H9 (cell line): ENCODE measurements around the gene SIGLEC5. TPM values are rescaled to one million over a fixed set of nuclear protein-coding genes. Genes with fewer than 3 reads are reported as not detected.

ENCODE experiments used
- DNase-seq: peaks from one replicate; pipeline ENCODE4 v3.0.0-alpha.2; 2017
- H2AFZ ChIP-seq: one replicate; pipeline ENCODE4 v1.6.1; 2013; ENCODE audit warnings: mild to moderate bottlenecking, low read length, control low read depth, moderate library complexity
- H2AK5ac ChIP-seq: 2 replicates; pipeline ENCODE4 v1.6.1; 2013; ENCODE audit warnings: low read length, control low read depth, mixed read lengths; ENCODE audit not compliant: insufficient read length
- H2BK120ac ChIP-seq: one replicate; pipeline ENCODE4 v1.6.1; 2013; ENCODE audit warnings: low read depth, mild to moderate bottlenecking, low read length, control low read depth, inconsistent platforms; ENCODE audit not compliant: poor library complexity, severe bottlenecking
- H2BK12ac ChIP-seq: 2 replicates; pipeline ENCODE4 v1.6.1; 2013; ENCODE audit warnings: low read length, control low read depth, mixed read lengths, low read depth; ENCODE audit not compliant: insufficient read length
- H2BK15ac ChIP-seq: 2 replicates; pipeline ENCODE4 v1.6.1; 2013; ENCODE audit warnings: low read depth, low read length, control low read depth
- H2BK20ac ChIP-seq: one replicate; pipeline ENCODE4 v1.6.1; 2013; ENCODE audit warnings: low read depth, mild to moderate bottlenecking, low read length, control low read depth, inconsistent platforms; ENCODE audit not compliant: poor library complexity, severe bottlenecking
- H2BK5ac ChIP-seq: 2 replicates; pipeline ENCODE4 v1.6.1; 2013; ENCODE audit warnings: low read length, control low read depth, mixed read lengths; ENCODE audit not compliant: insufficient read length
- H3K14ac ChIP-seq: 2 replicates; pipeline ENCODE4 v1.6.1; 2013; ENCODE audit warnings: low read length, control low read depth; ENCODE audit not compliant: insufficient read depth
- H3K18ac ChIP-seq: 2 replicates; pipeline ENCODE4 v1.6.1; 2013; ENCODE audit warnings: low read depth, mild to moderate bottlenecking, mixed read lengths, low read length, control low read depth; ENCODE audit not compliant: insufficient read length
- H3K23ac ChIP-seq: 2 replicates; pipeline ENCODE4 v1.6.1; 2013; ENCODE audit warnings: low read length, control low read depth, mixed read lengths, low read depth; ENCODE audit not compliant: insufficient read length
- H3K23me2 ChIP-seq: 2 replicates; pipeline ENCODE4 v1.6.1; 2013; ENCODE audit warnings: low read depth, mild to moderate bottlenecking, mixed read lengths, low read length, control low read depth; ENCODE audit not compliant: insufficient read length, poor library complexity, severe bottlenecking
- H3K27ac ChIP-seq: 2 replicates; pipeline ENCODE4 v1.5.1; 2013; ENCODE audit warnings: low read length, control low read depth, mixed read lengths, low read depth; ENCODE audit not compliant: insufficient read length
- H3K27me3 ChIP-seq: 2 replicates; pipeline ENCODE4 v1.6.1; 2013; ENCODE audit warnings: low read length, control low read depth, inconsistent platforms; ENCODE audit not compliant: insufficient read depth
- H3K4ac ChIP-seq: 2 replicates; pipeline ENCODE4 v1.6.1; 2013; ENCODE audit warnings: low read depth, mild to moderate bottlenecking, control low read depth, inconsistent platforms, low read length, moderate library complexity
- H3K4me1 ChIP-seq: 2 replicates; pipeline ENCODE4 v1.6.1; 2013; ENCODE audit warnings: low read length, control low read depth, inconsistent platforms; ENCODE audit not compliant: insufficient read depth
- H3K4me2 ChIP-seq: 2 replicates; pipeline ENCODE4 v1.6.1; 2013; ENCODE audit warnings: low read length, control low read depth, mixed read lengths; ENCODE audit not compliant: insufficient read length, insufficient read depth
- H3K56ac ChIP-seq: 2 replicates; pipeline ENCODE4 v1.6.1; 2013; ENCODE audit warnings: low read depth, mild to moderate bottlenecking, mixed read lengths, low read length, control low read depth; ENCODE audit not compliant: insufficient read length
- H3K79me1 ChIP-seq: 2 replicates; pipeline ENCODE4 v1.6.1; 2013; ENCODE audit warnings: low read depth, mild to moderate bottlenecking, moderate library complexity, low read length, control low read depth, inconsistent platforms; ENCODE audit not compliant: insufficient read depth, poor library complexity, severe bottlenecking
- H3K79me2 ChIP-seq: 2 replicates; pipeline ENCODE4 v1.6.1; 2013; ENCODE audit warnings: low read length, control low read depth, inconsistent platforms; ENCODE audit not compliant: insufficient read depth
- H3K9ac ChIP-seq: 2 replicates; pipeline ENCODE4 v1.6.1; 2013; ENCODE audit warnings: low read length, control low read depth, mixed read lengths; ENCODE audit not compliant: insufficient read length; ENCODE audit errors: extremely low read depth
- H3K9me3 ChIP-seq: one replicate; pipeline ENCODE4 v1.6.1; 2013; ENCODE audit warnings: low read depth, low read length, inconsistent platforms; ENCODE audit not compliant: control insufficient read depth
- H3T11ph ChIP-seq: one replicate; pipeline ENCODE4 v1.6.1; 2013; ENCODE audit warnings: mild to moderate bottlenecking, low read length, control low read depth, inconsistent platforms
- H4K20me1 ChIP-seq: one replicate; pipeline ENCODE4 v1.6.1; 2013; ENCODE audit not compliant: control insufficient read depth, insufficient read length, insufficient read depth
- H4K5ac ChIP-seq: 2 replicates; pipeline ENCODE4 v1.6.1; 2013; ENCODE audit warnings: low read depth, mild to moderate bottlenecking, mixed read lengths, low read length, control low read depth; ENCODE audit not compliant: insufficient read length
- H4K8ac ChIP-seq: replicated peaks from 2 replicates; pipeline ENCODE4 v1.6.1; 2013; ENCODE audit warnings: low read length, control low read depth, mixed read lengths, low read depth; ENCODE audit not compliant: insufficient read length
- H4K91ac ChIP-seq: 2 replicates; pipeline ENCODE4 v1.6.1; 2013; ENCODE audit warnings: low read depth, mild to moderate bottlenecking, moderate library complexity, mixed read lengths, low read length, control low read depth; ENCODE audit not compliant: insufficient read length
- H3K27ac Mint-ChIP-seq, 3 experiments: 2 replicates in 2 of 3; 3 replicates in 1 of 3; pipeline ENCODE4 v1.8.0; 2020 to 2021; ENCODE audit warnings: mixed read lengths in 3 of 3, mild to moderate bottlenecking in 1 of 3, moderate library complexity in 1 of 3
- H3K27me3 Mint-ChIP-seq: 2 replicates; pipeline ENCODE4 v1.8.0; 2021; ENCODE audit warnings: low read depth, mild to moderate bottlenecking, moderate library complexity, mixed read lengths
- H3K36me3 Mint-ChIP-seq, 3 experiments: 2 replicates in 2 of 3; 3 replicates in 1 of 3; pipeline ENCODE4 v1.8.0; 2020 to 2021; ENCODE audit warnings: low read depth in 3 of 3, mixed read lengths in 3 of 3; ENCODE audit not compliant: insufficient read depth in 1 of 3
- H3K4me1 Mint-ChIP-seq, 2 experiments: 2 replicates each; pipeline ENCODE4 v1.8.0; 2020; ENCODE audit warnings: mixed read lengths in 2 of 2
- H3K4me3 Mint-ChIP-seq, 2 experiments: 2 replicates in 1 of 2; 3 replicates in 1 of 2; pipeline ENCODE4 v1.8.0; 2020 to 2021; ENCODE audit warnings: mild to moderate bottlenecking in 2 of 2, mixed read lengths in 2 of 2, moderate library complexity in 1 of 2
- H3K9me3 Mint-ChIP-seq, 2 experiments: 2 replicates in 1 of 2; 3 replicates in 1 of 2; pipeline ENCODE4 v1.8.0; 2020; ENCODE audit warnings: mild to moderate bottlenecking in 2 of 2, mixed read lengths in 2 of 2, moderate library complexity in 1 of 2
- WGBS: extraction: QIAGEN DNeasy Blood & Tissue Kit; methylation state at CpG from one replicate; pipeline ENCODE4 v1.1.7; 2013; ENCODE audit warnings: missing lambda C conversion rate, low lambda C conversion rate, mixed read lengths; ENCODE audit not compliant: insufficient read length; ENCODE audit errors: extremely low coverage; 5-methylcytosine and 5-hydroxymethylcytosine counted together
- total RNA-seq: library from RNA; stranded (reverse); gene quantifications from 2 replicates; pipeline ENCODE4 v1.2.1, GENCODE V29; 2021
- TF ChIP-seq, protein P1 (sequence below): fragments of 200-600 bp; sonication (generic); conservative IDR thresholded peaks from 3 replicates; pipeline ENCODE4 v1.8.0; 2021; ENCODE audit warnings: antibody characterized with exemption, mild to moderate bottlenecking

The SIGLEC5 gene
- total RNA-seq, 1 experiment from 2014 or later, result not detected

DNA sequence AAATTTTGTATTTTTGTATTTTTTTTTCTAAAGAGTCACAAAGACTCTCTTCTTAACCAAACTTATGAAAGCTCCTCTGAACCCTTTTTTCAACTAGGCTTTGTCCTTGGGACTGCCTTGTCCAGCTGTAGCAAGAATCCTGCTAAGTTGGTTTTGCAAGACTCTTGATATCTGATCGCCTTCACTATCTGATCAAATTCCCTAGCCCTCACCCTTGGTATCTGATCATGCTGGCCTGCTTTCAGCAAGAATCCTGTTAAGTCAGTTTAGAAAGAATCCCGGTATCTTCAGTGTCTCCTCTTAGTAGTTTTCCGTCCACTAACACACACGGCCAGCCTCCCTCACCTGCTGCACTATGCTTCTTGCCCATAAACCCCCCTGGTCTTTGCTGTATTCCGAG, 1.9 kb upstream of the SIGLEC5 start:
- H3K4me1 ChIP-seq, result no peaks in the 10 kb centered on the region
- no peak overlapping the region for H2AK5ac ChIP-seq
- H3K56ac ChIP-seq, result no peak overlapping the region
- no peak overlapping the region for H2BK120ac ChIP-seq
- no peak overlapping the region for H4K5ac ChIP-seq
- H3K36me3 Mint-ChIP-seq, result peaks cover 0 to 10% (median 2%) of the 10 kb centered on the region in 3 experiments; a peak in 4 of 7 replicates
- no peaks in the 10 kb centered on the region for H3K79me1 ChIP-seq
- no peak overlapping the region for H3T11ph ChIP-seq
- H2BK15ac ChIP-seq, result no peak overlapping the region
- H3K9me3 Mint-ChIP-seq, result peaks cover 65 to 81% of the 10 kb centered on the region in 2 experiments
- no peaks in the 10 kb centered on the region for H3K23me2 ChIP-seq
- H4K20me1 ChIP-seq, result no peaks in the 10 kb centered on the region
- no peak overlapping the region for H3K27ac ChIP-seq
- no peaks in the 10 kb centered on the region for H3K27me3 ChIP-seq
- no peak overlapping the region for H3K4me2 ChIP-seq
- H2BK12ac ChIP-seq, result no peak overlapping the region
- H3K9ac ChIP-seq, result no peak overlapping the region
- no peak for DNase-seq
- no peak overlapping the region for H3K4me3 Mint-ChIP-seq
- no peak overlapping the region for H2BK20ac ChIP-seq
- no peak overlapping the region for H2BK5ac ChIP-seq
- no peak overlapping the region for H3K14ac ChIP-seq
- H3K27me3 Mint-ChIP-seq, result peaks cover 11% of the 10 kb centered on the region
- H4K8ac ChIP-seq, result no peak overlapping the region
- no peaks in the 10 kb centered on the region for H3K79me2 ChIP-seq
- no peaks in the 10 kb centered on the region for H3K4me1 Mint-ChIP-seq
- H2AFZ ChIP-seq, result no peak overlapping the region
- no CpG with 5 or more reads among the region's 5 CpGs for WGBS
- H3K27ac Mint-ChIP-seq, result no peak overlapping the region
- no peak overlapping the region for H3K4ac ChIP-seq
- no peak overlapping the region for H3K18ac ChIP-seq
- no peak overlapping the region for H3K23ac ChIP-seq
- TF ChIP-seq, protein P1, sequence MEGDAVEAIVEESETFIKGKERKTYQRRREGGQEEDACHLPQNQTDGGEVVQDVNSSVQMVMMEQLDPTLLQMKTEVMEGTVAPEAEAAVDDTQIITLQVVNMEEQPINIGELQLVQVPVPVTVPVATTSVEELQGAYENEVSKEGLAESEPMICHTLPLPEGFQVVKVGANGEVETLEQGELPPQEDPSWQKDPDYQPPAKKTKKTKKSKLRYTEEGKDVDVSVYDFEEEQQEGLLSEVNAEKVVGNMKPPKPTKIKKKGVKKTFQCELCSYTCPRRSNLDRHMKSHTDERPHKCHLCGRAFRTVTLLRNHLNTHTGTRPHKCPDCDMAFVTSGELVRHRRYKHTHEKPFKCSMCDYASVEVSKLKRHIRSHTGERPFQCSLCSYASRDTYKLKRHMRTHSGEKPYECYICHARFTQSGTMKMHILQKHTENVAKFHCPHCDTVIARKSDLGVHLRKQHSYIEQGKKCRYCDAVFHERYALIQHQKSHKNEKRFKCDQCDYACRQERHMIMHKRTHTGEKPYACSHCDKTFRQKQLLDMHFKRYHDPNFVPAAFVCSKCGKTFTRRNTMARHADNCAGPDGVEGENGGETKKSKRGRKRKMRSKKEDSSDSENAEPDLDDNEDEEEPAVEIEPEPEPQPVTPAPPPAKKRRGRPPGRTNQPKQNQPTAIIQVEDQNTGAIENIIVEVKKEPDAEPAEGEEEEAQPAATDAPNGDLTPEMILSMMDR, result no peak
- peaks cover 10% of the 10 kb centered on the region for H3K9me3 ChIP-seq
- no peak overlapping the region for H4K91ac ChIP-seq
